H9 (cell line): ENCODE data around the gene GRAMD1B. TPM values are rescaled to one million over a fixed set of nuclear protein-coding genes. Genes with fewer than 3 reads are reported as not detected.
A peak's percentile ranks its signal among the peaks of the same experiment; 100 is the strongest.

Experiments
- DNase-seq: peaks from one replicate; pipeline ENCODE4 v3.0.0-alpha.2; 2017
- H2AFZ ChIP-seq: one replicate; pipeline ENCODE4 v1.6.1; 2013; ENCODE audit warnings: mild to moderate bottlenecking, low read length, control low read depth, moderate library complexity
- H2AK5ac ChIP-seq: 2 replicates; pipeline ENCODE4 v1.6.1; 2013; ENCODE audit warnings: low read length, control low read depth, mixed read lengths; ENCODE audit not compliant: insufficient read length
- H2BK120ac ChIP-seq: one replicate; pipeline ENCODE4 v1.6.1; 2013; ENCODE audit warnings: low read depth, mild to moderate bottlenecking, low read length, control low read depth, inconsistent platforms; ENCODE audit not compliant: poor library complexity, severe bottlenecking
- H2BK12ac ChIP-seq: 2 replicates; pipeline ENCODE4 v1.6.1; 2013; ENCODE audit warnings: low read length, control low read depth, mixed read lengths, low read depth; ENCODE audit not compliant: insufficient read length
- H2BK15ac ChIP-seq: 2 replicates; pipeline ENCODE4 v1.6.1; 2013; ENCODE audit warnings: low read depth, low read length, control low read depth
- H2BK20ac ChIP-seq: one replicate; pipeline ENCODE4 v1.6.1; 2013; ENCODE audit warnings: low read depth, mild to moderate bottlenecking, low read length, control low read depth, inconsistent platforms; ENCODE audit not compliant: poor library complexity, severe bottlenecking
- H2BK5ac ChIP-seq: 2 replicates; pipeline ENCODE4 v1.6.1; 2013; ENCODE audit warnings: low read length, control low read depth, mixed read lengths; ENCODE audit not compliant: insufficient read length
- H3K14ac ChIP-seq: 2 replicates; pipeline ENCODE4 v1.6.1; 2013; ENCODE audit warnings: low read length, control low read depth; ENCODE audit not compliant: insufficient read depth
- H3K18ac ChIP-seq: 2 replicates; pipeline ENCODE4 v1.6.1; 2013; ENCODE audit warnings: low read depth, mild to moderate bottlenecking, mixed read lengths, low read length, control low read depth; ENCODE audit not compliant: insufficient read length
- H3K23ac ChIP-seq: 2 replicates; pipeline ENCODE4 v1.6.1; 2013; ENCODE audit warnings: low read length, control low read depth, mixed read lengths, low read depth; ENCODE audit not compliant: insufficient read length
- H3K23me2 ChIP-seq: 2 replicates; pipeline ENCODE4 v1.6.1; 2013; ENCODE audit warnings: low read depth, mild to moderate bottlenecking, mixed read lengths, low read length, control low read depth; ENCODE audit not compliant: insufficient read length, poor library complexity, severe bottlenecking
- H3K27ac ChIP-seq: 2 replicates; pipeline ENCODE4 v1.5.1; 2013; ENCODE audit warnings: low read length, control low read depth, mixed read lengths, low read depth; ENCODE audit not compliant: insufficient read length
- H3K27me3 ChIP-seq: 2 replicates; pipeline ENCODE4 v1.6.1; 2013; ENCODE audit warnings: low read length, control low read depth, inconsistent platforms; ENCODE audit not compliant: insufficient read depth
- H3K4ac ChIP-seq: 2 replicates; pipeline ENCODE4 v1.6.1; 2013; ENCODE audit warnings: low read depth, mild to moderate bottlenecking, control low read depth, inconsistent platforms, low read length, moderate library complexity
- H3K4me1 ChIP-seq: 2 replicates; pipeline ENCODE4 v1.6.1; 2013; ENCODE audit warnings: low read length, control low read depth, inconsistent platforms; ENCODE audit not compliant: insufficient read depth
- H3K4me2 ChIP-seq: 2 replicates; pipeline ENCODE4 v1.6.1; 2013; ENCODE audit warnings: low read length, control low read depth, mixed read lengths; ENCODE audit not compliant: insufficient read length, insufficient read depth
- H3K56ac ChIP-seq: 2 replicates; pipeline ENCODE4 v1.6.1; 2013; ENCODE audit warnings: low read depth, mild to moderate bottlenecking, mixed read lengths, low read length, control low read depth; ENCODE audit not compliant: insufficient read length
- H3K79me1 ChIP-seq: 2 replicates; pipeline ENCODE4 v1.6.1; 2013; ENCODE audit warnings: low read depth, mild to moderate bottlenecking, moderate library complexity, low read length, control low read depth, inconsistent platforms; ENCODE audit not compliant: insufficient read depth, poor library complexity, severe bottlenecking
- H3K79me2 ChIP-seq: 2 replicates; pipeline ENCODE4 v1.6.1; 2013; ENCODE audit warnings: low read length, control low read depth, inconsistent platforms; ENCODE audit not compliant: insufficient read depth
- H3K9ac ChIP-seq: 2 replicates; pipeline ENCODE4 v1.6.1; 2013; ENCODE audit warnings: low read length, control low read depth, mixed read lengths; ENCODE audit not compliant: insufficient read length; ENCODE audit errors: extremely low read depth
- H3K9me3 ChIP-seq: one replicate; pipeline ENCODE4 v1.6.1; 2013; ENCODE audit warnings: low read depth, low read length, inconsistent platforms; ENCODE audit not compliant: control insufficient read depth
- H3T11ph ChIP-seq: one replicate; pipeline ENCODE4 v1.6.1; 2013; ENCODE audit warnings: mild to moderate bottlenecking, low read length, control low read depth, inconsistent platforms
- H4K20me1 ChIP-seq: one replicate; pipeline ENCODE4 v1.6.1; 2013; ENCODE audit not compliant: control insufficient read depth, insufficient read length, insufficient read depth
- H4K5ac ChIP-seq: 2 replicates; pipeline ENCODE4 v1.6.1; 2013; ENCODE audit warnings: low read depth, mild to moderate bottlenecking, mixed read lengths, low read length, control low read depth; ENCODE audit not compliant: insufficient read length
- H4K8ac ChIP-seq: replicated peaks from 2 replicates; pipeline ENCODE4 v1.6.1; 2013; ENCODE audit warnings: low read length, control low read depth, mixed read lengths, low read depth; ENCODE audit not compliant: insufficient read length
- H4K91ac ChIP-seq: 2 replicates; pipeline ENCODE4 v1.6.1; 2013; ENCODE audit warnings: low read depth, mild to moderate bottlenecking, moderate library complexity, mixed read lengths, low read length, control low read depth; ENCODE audit not compliant: insufficient read length
- H3K27ac Mint-ChIP-seq, 3 experiments: 2 replicates in 2 of 3; 3 replicates in 1 of 3; pipeline ENCODE4 v1.8.0; 2020 to 2021; ENCODE audit warnings: mixed read lengths in 3 of 3, mild to moderate bottlenecking in 1 of 3, moderate library complexity in 1 of 3
- H3K27me3 Mint-ChIP-seq: 2 replicates; pipeline ENCODE4 v1.8.0; 2021; ENCODE audit warnings: low read depth, mild to moderate bottlenecking, moderate library complexity, mixed read lengths
- H3K36me3 Mint-ChIP-seq, 3 experiments: 2 replicates in 2 of 3; 3 replicates in 1 of 3; pipeline ENCODE4 v1.8.0; 2020 to 2021; ENCODE audit warnings: low read depth in 3 of 3, mixed read lengths in 3 of 3; ENCODE audit not compliant: insufficient read depth in 1 of 3
- H3K4me1 Mint-ChIP-seq, 2 experiments: 2 replicates each; pipeline ENCODE4 v1.8.0; 2020; ENCODE audit warnings: mixed read lengths in 2 of 2
- H3K4me3 Mint-ChIP-seq, 2 experiments: 2 replicates in 1 of 2; 3 replicates in 1 of 2; pipeline ENCODE4 v1.8.0; 2020 to 2021; ENCODE audit warnings: mild to moderate bottlenecking in 2 of 2, mixed read lengths in 2 of 2, moderate library complexity in 1 of 2
- H3K9me3 Mint-ChIP-seq, 2 experiments: 2 replicates in 1 of 2; 3 replicates in 1 of 2; pipeline ENCODE4 v1.8.0; 2020; ENCODE audit warnings: mild to moderate bottlenecking in 2 of 2, mixed read lengths in 2 of 2, moderate library complexity in 1 of 2
- WGBS: extraction: QIAGEN DNeasy Blood & Tissue Kit; methylation state at CpG from one replicate; pipeline ENCODE4 v1.1.7; 2013; ENCODE audit warnings: missing lambda C conversion rate, low lambda C conversion rate, mixed read lengths; ENCODE audit not compliant: insufficient read length; ENCODE audit errors: extremely low coverage; 5-methylcytosine and 5-hydroxymethylcytosine counted together
- total RNA-seq: library from RNA; stranded (reverse); gene quantifications from 2 replicates; pipeline ENCODE4 v1.2.1, GENCODE V29; 2021
- TF ChIP-seq, protein P1 (sequence below): fragments of 200-600 bp; sonication (generic); conservative IDR thresholded peaks from 3 replicates; pipeline ENCODE4 v1.8.0; 2021; ENCODE audit warnings: antibody characterized with exemption, mild to moderate bottlenecking

GRAMD1B gene
- total RNA-seq, 1 experiment from 2014 or later, result 25.9 TPM

DNA sequence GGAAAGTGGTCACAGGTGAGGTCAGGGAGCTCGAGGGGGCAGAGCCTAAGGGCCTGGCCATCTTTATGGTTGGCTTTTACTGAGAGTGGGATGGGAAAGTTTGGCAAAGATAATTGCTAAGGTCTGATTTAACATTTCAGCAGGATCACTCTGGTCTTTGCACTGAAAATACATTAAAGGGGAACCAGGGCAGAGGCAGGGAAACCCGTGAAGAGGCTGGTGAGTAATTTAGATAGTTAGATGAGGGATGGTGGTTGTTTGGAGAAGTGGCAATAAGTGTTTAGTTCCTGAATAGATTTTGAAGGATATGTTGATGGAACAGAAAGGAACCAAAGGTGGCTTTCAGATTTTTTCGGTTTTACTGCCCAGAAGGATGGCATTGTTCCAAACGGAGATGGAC, 173.6 kb downstream of the GRAMD1B start:
- H2BK15ac ChIP-seq, result no peak overlapping the region
- H2BK120ac ChIP-seq, result no peak overlapping the region
- Mint-ChIP-seq H3K27me3 (no peaks in the 10 kb centered on the region; the same call in 1 of the 2 replicates), H3K27ac (peak overlapping the region in 1 of 3 experiments; percentile 28; a peak in 1 of 7 replicates), H3K4me3 (no peak overlapping the region), H3K9me3 (no peaks in the 10 kb centered on the region), H3K36me3 (peaks cover 10 to 78% (median 76%) of the 10 kb centered on the region in 3 experiments; a peak in 6 of 7 replicates), H3K4me1 (peaks cover 0 to 10% of the 10 kb centered on the region in 2 experiments; a peak in 2 of 4 replicates)
- H4K91ac ChIP-seq, result no peak overlapping the region
- no peak overlapping the region for H3K14ac ChIP-seq
- H4K20me1 ChIP-seq, result no peaks in the 10 kb centered on the region
- no peak overlapping the region for H3K23ac ChIP-seq
- DNase-seq, result no peak
- no peak overlapping the region for H3T11ph ChIP-seq
- H3K79me1 ChIP-seq, result no peaks in the 10 kb centered on the region
- H3K27me3 ChIP-seq, result no peaks in the 10 kb centered on the region
- no peak overlapping the region for H3K9ac ChIP-seq
- H3K23me2 ChIP-seq, result no peaks in the 10 kb centered on the region
- TF ChIP-seq, protein P1, sequence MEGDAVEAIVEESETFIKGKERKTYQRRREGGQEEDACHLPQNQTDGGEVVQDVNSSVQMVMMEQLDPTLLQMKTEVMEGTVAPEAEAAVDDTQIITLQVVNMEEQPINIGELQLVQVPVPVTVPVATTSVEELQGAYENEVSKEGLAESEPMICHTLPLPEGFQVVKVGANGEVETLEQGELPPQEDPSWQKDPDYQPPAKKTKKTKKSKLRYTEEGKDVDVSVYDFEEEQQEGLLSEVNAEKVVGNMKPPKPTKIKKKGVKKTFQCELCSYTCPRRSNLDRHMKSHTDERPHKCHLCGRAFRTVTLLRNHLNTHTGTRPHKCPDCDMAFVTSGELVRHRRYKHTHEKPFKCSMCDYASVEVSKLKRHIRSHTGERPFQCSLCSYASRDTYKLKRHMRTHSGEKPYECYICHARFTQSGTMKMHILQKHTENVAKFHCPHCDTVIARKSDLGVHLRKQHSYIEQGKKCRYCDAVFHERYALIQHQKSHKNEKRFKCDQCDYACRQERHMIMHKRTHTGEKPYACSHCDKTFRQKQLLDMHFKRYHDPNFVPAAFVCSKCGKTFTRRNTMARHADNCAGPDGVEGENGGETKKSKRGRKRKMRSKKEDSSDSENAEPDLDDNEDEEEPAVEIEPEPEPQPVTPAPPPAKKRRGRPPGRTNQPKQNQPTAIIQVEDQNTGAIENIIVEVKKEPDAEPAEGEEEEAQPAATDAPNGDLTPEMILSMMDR, result no peak
- no peak overlapping the region for H2AFZ ChIP-seq
- H3K4me2 ChIP-seq, result no peak overlapping the region
- H2BK5ac ChIP-seq, result no peak overlapping the region
- H4K5ac ChIP-seq, result no peak overlapping the region
- H3K18ac ChIP-seq, result no peak overlapping the region
- no peaks in the 10 kb centered on the region for H3K4me1 ChIP-seq
- no peak overlapping the region for H2BK12ac ChIP-seq
- H2AK5ac ChIP-seq, result no peak overlapping the region
- WGBS, result no CpG with 5 or more reads among the region's 4 CpGs
- no peak overlapping the region for H3K4ac ChIP-seq
- H3K9me3 ChIP-seq, result no peaks in the 10 kb centered on the region
- no peak overlapping the region for H3K27ac ChIP-seq
- H3K79me2 ChIP-seq, result no peaks in the 10 kb centered on the region
- H3K56ac ChIP-seq, result no peak overlapping the region
- H2BK20ac ChIP-seq, result no peak overlapping the region
- no peak overlapping the region for H4K8ac ChIP-seq
